Activated CD4-positive, alpha-beta memory T cell treated with anti-CD3 and anti-CD28 coated beads for 36 hours (primary cell): ENCODE measurements around the gene RBM17. TPM values are rescaled to one million over a fixed set of nuclear protein-coding genes. Genes with fewer than 3 reads are reported as not detected.
"Not testable (repeated sequence)": the region's sequence is repeated elsewhere in the genome, so short reads cannot be mapped to it uniquely, and the experiment has no call there.

ENCODE experiments used
- CTCF ChIA-PET: fragments of 350-600 bp; sonication (Branson Sonifier 250); formaldehyde crosslinking; loops from one replicate; lab custom pipeline; 2021; ENCODE audit warnings: antibody characterized with exemption, inconsistent platforms; lab: Charles Lee
- POLR2A ChIA-PET: fragments of 350-600 bp; sonication (Branson Sonifier 250); formaldehyde crosslinking; loops from one replicate; lab custom pipeline; 2021; ENCODE audit warnings: antibody characterized with exemption; lab: Charles Lee
- DNase-seq: peaks from one replicate; pipeline ENCODE4 v3.0.0-alpha.2; 2020
- H3K27ac Mint-ChIP-seq: one replicate; pipeline ENCODE4 v1.8.0; 2021; ENCODE audit warnings: mixed read lengths
- H3K27me3 Mint-ChIP-seq: one replicate; pipeline ENCODE4 v1.8.0; 2021; ENCODE audit warnings: mixed read lengths
- H3K36me3 Mint-ChIP-seq: one replicate; pipeline ENCODE4 v1.8.0; 2021; ENCODE audit warnings: mixed read lengths
- H3K4me1 Mint-ChIP-seq: one replicate; pipeline ENCODE4 v1.8.0; 2021; ENCODE audit warnings: low read depth, mixed read lengths
- H3K4me3 Mint-ChIP-seq: one replicate; pipeline ENCODE4 v1.8.0; 2021; ENCODE audit warnings: mild to moderate bottlenecking, mixed read lengths
- H3K9me3 Mint-ChIP-seq: one replicate; pipeline ENCODE4 v1.8.0; 2021; ENCODE audit warnings: mixed read lengths
- intact Hi-C: fragments of 100-400 bp; cut with micrococcal nuclease; formaldehyde crosslinking; loops from one replicate; pipeline ENCODE4 v1.15.1; 2023
- total RNA-seq, 2 experiments: library from RNA; stranded (reverse); gene quantifications; one replicate each; pipeline ENCODE4 v1.2.3, GENCODE V29; 2021

RBM17 gene
- total RNA-seq, 2 experiments from 2014 or later: 151 to 155 TPM

DNA sequence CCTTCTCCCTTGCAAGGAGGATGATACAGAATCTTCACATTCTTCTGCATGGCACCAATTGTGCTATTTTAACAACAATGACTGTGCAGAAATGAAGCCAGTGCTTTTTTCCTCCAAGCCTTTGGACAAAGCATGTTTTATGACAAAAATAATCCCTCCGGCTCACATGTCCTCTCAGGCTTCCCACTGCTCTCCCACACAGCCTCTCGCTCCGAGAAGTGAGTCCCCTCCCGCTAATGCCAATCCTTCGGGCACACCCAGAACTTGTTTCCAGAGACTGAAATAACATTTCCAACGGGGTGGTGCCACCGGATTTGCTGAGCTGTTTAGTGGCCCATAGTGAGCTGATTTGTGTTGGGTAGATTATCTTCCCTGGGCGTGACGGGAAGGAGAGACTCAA lies 35.8 kb downstream of the RBM17 start:
- H3K36me3 Mint-ChIP-seq: no peaks in the 10 kb centered on the region
- peaks cover 33% of the 10 kb centered on the region for H3K4me1 Mint-ChIP-seq
- H3K9me3 Mint-ChIP-seq: no peaks in the 10 kb centered on the region
- intact Hi-C loops: no loop called here
- no peaks in the 10 kb centered on the region for H3K27me3 Mint-ChIP-seq
- CTCF ChIA-PET: interaction anchor here (0.6 to 2.1 kb wide), 4 partner anchors 12 to 277 kb away, joined by 3 to 6 read pairs (median 4); no protein-coding TSS in a partner anchor
- no peak overlapping the region for H3K4me3 Mint-ChIP-seq
- POLR2A ChIA-PET: interaction anchor here (1.7 kb wide), 1 partner anchor 78 kb away, joined by 7 read pairs; the partner anchor contains the start of gene PFKFB3
- no peak for DNase-seq
- H3K27ac Mint-ChIP-seq: no peak overlapping the region

DNA sequence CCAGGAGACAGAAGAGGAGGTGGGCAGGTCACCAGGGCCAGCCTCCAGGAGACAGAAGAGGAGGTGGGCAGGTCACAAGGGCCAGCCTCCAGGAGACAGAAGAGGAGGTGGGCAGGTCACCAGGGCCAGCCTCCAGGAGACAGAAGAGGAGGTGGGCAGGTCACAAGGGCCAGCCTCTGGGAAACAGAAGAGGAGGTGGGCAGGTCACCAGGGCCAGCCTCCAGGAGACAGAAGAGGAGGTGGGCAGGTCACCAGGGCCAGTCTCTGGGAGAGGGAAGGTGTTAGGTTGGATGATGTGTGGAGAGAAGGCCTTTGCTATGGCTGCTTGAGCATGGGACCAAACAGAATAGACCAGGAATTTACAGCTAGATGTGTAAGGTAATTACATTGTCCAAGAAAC lies 38.6 kb downstream of the RBM17 start:
- CTCF ChIA-PET: interaction anchor here (1.5 kb wide), 1 partner anchor 9 kb away, joined by 4 read pairs; no protein-coding TSS in a partner anchor
- POLR2A ChIA-PET, H3K36me3 Mint-ChIP-seq: not testable (repeated sequence)

GRCh38 chr10:6128087-6128486 lies 39.3 kb downstream of the RBM17 start:
- DNase-seq: peak; percentile 6
- H3K4me1 Mint-ChIP-seq: peaks cover 35% of the 10 kb centered on the region
- ChIA-PET POLR2A (interaction anchor here (1.0 kb wide), 1 partner anchor 273 kb away, joined by 3 read pairs; no protein-coding TSS in a partner anchor), CTCF (interaction anchor here (0.7 to 1.5 kb wide), 6 partner anchors 10 to 278 kb away, joined by 3 to 4 read pairs (median 4); partner anchors contain the start of gene PFKFB3)
- H3K9me3 Mint-ChIP-seq: no peaks in the 10 kb centered on the region
- no peak overlapping the region for H3K4me3 Mint-ChIP-seq
- H3K27me3 Mint-ChIP-seq: no peaks in the 10 kb centered on the region
- no peak overlapping the region for H3K27ac Mint-ChIP-seq
- H3K36me3 Mint-ChIP-seq: no peaks in the 10 kb centered on the region
- intact Hi-C loops: no loop called here

More for the DNA sequence above, 38.6 kb downstream of the RBM17 start:
- H3K9me3 Mint-ChIP-seq, H3K27me3 Mint-ChIP-seq, DNase-seq, H3K27ac Mint-ChIP-seq, H3K4me3 Mint-ChIP-seq, intact Hi-C loops: not testable (repeated sequence)
- H3K4me1 Mint-ChIP-seq: peaks cover 38% of the 10 kb centered on the region

- ChIA-PET POLR2A (interaction anchor here (1.0 to 3.3 kb wide), 4 partner anchors 9 to 273 kb away, joined by 3 to 21 read pairs (median 8); partner anchors contain the start of gene PFKFB3), CTCF (interaction anchor here (0.7 to 1.6 kb wide), 7 partner anchors 11 to 277 kb away, joined by 3 to 6 read pairs (median 4); partner anchors contain the start of gene PFKFB3)
- Mint-ChIP-seq H3K27ac (no peak overlapping the region), H3K4me1 (peaks cover 32% of the 10 kb centered on the region), H3K36me3 (no peaks in the 10 kb centered on the region), H3K9me3 (no peaks in the 10 kb centered on the region), H3K27me3 (no peaks in the 10 kb centered on the region), H3K4me3 (no peak overlapping the region)
- intact Hi-C loops: no loop called here
- DNase-seq: peak; percentile 11
These were observed 39.9 kb downstream of the RBM17 start for GRCh38 chr10:6128591-6129251.

GRCh38 chr10:6130848-6131470 lies 42.1 kb downstream of the RBM17 start:
- POLR2A ChIA-PET: interaction anchor here (1.5 to 3.3 kb wide), 5 partner anchors 9 to 276 kb away, joined by 4 to 21 read pairs (median 9); partner anchors contain the start of gene IL2RA
- intact Hi-C loops: loop anchor here (1.0 to 2.0 kb wide), 3 partner anchors 10 to 16 kb away; no protein-coding TSS in a partner anchor
- CTCF ChIA-PET: interaction anchor here (0.6 to 2.3 kb wide), 6 partner anchors 19 to 276 kb away, joined by 3 to 9 read pairs (median 4); partner anchors contain the start of gene PFKFB3
- Mint-ChIP-seq H3K36me3 (no peaks in the 10 kb centered on the region), H3K27ac (peak overlapping the region; percentile 51), H3K4me3 (no peak overlapping the region), H3K9me3 (no peaks in the 10 kb centered on the region), H3K27me3 (no peaks in the 10 kb centered on the region), H3K4me1 (peaks cover 50% of the 10 kb centered on the region)
- DNase-seq: peak; percentile 8

DNA sequence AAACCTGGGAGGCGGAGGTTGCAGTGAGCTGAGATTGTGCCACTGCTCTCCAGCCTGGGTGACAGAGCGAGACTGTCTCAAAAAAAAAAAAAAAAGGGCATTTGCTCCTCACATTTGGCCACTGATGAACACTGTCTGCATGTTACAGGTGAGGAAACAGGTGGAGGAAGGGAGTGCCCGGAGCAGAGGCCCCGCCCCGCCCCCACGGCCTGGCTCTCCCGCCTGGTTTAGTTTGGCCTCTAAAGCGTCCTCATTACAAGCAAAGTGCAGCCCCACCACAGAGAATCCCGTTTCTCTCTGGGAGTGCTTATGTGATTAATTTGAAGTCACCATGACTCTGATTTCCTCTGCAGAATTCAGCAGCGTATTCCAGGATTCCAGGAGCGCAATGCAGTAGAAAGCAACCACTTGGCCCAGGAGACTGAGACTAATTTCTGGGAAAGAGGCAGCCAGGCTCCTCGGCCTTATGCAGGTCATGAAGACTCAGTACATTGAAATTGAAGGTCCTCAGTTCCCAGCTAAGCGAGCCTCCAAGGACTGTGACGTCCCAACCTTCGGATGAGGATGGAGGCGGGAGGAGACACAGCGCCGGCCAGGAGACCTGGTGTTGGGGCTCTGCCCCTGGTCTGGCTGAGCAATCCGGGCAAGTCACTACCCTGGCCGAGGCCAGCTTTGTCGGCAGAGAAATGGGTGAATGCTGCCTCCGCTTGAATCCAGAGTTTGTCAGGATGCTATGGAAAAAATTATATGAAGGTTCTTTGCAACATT lies 44.7 kb downstream of the RBM17 start:
- Mint-ChIP-seq H3K27me3 (peaks cover 2% of the 10 kb centered on the region), H3K27ac (no peak overlapping the region), H3K4me1 (peaks cover 65% of the 10 kb centered on the region), H3K4me3 (no peak overlapping the region), H3K9me3 (no peaks in the 10 kb centered on the region), H3K36me3 (no peaks in the 10 kb centered on the region)
- intact Hi-C loops: no loop called here
- ChIA-PET POLR2A (no interaction called here), CTCF (interaction anchor here (1.3 to 3.0 kb wide), 3 partner anchors 24 to 268 kb away, joined by 4 to 18 read pairs (median 8); no protein-coding TSS in a partner anchor)
- DNase-seq: no peak

DNA sequence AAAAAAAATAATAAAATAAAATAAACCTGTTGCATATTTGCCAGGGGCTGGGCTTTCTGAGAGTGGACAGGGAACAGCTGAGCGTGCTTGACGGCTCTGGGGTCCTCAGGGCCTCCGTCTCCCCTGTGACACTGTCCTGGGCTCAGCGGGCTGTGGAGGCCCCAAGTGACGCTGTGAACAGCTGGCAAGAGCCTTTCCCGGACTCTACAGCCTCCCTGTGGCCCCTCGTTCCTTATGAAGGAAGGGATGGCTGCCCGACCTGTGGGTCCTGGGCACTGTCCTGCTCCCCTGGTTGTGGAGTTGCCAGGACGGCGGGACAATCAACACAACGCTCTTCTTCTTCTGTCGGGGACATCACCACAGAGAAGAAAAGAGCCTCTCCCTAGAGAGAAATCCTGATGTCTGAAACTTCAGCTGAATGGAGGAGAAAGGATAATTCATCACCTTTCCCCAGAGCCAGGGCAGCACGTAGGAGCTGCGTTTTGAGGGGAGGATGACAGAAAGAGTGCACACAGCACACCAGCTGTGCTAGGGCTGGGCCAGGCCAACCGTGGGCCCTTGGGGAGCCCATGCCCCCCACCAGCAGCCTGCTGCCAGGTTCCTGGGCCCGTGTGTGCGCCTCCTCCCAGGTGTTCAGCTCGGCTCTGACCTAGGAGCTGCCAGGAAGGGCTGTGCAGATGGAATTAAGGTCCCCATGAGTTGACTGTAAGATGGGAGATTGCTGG lies 45.4 kb downstream of the RBM17 start:
- POLR2A ChIA-PET: no interaction called here
- Mint-ChIP-seq H3K4me1 (peaks cover 62% of the 10 kb centered on the region), H3K27me3 (peaks cover 7% of the 10 kb centered on the region), H3K4me3 (no peak overlapping the region), H3K27ac (no peak overlapping the region), H3K36me3 (no peaks in the 10 kb centered on the region), H3K9me3 (no peaks in the 10 kb centered on the region)
- no peak for DNase-seq
- CTCF ChIA-PET: interaction anchor here (0.9 to 3.0 kb wide), 6 partner anchors 15 to 267 kb away, joined by 3 to 18 read pairs (median 6); no protein-coding TSS in a partner anchor
- intact Hi-C loops: no loop called here

- POLR2A ChIA-PET: interaction anchor here (0.9 kb wide), 1 partner anchor 44 kb away, joined by 4 read pairs; no protein-coding TSS in a partner anchor
- intact Hi-C loops: no loop called here
- Mint-ChIP-seq H3K4me3 (peak overlapping the region; percentile 16), H3K36me3 (no peaks in the 10 kb centered on the region), H3K4me1 (peaks cover 61% of the 10 kb centered on the region), H3K9me3 (no peaks in the 10 kb centered on the region), H3K27ac (no peak overlapping the region), H3K27me3 (peaks cover 10% of the 10 kb centered on the region)
- CTCF ChIA-PET: interaction anchor here (0.9 to 3.0 kb wide), 7 partner anchors 15 to 272 kb away, joined by 3 to 18 read pairs (median 8); no protein-coding TSS in a partner anchor
- no peak for DNase-seq
These were observed 46.2 kb downstream of the RBM17 start for GRCh38 chr10:6135039-6135438.

- Mint-ChIP-seq H3K9me3 (no peaks in the 10 kb centered on the region), H3K27ac (peak overlapping the region; percentile 82), H3K4me3 (peak overlapping the region; percentile 52), H3K4me1 (peaks cover 61% of the 10 kb centered on the region), H3K27me3 (peaks cover 10% of the 10 kb centered on the region), H3K36me3 (no peaks in the 10 kb centered on the region)
- ChIA-PET POLR2A (interaction anchor here (0.8 to 1.6 kb wide), 13 partner anchors 9 to 271 kb away, joined by 3 to 7 read pairs (median 4); partner anchors contain the start of genes IL2RA and PFKFB3), CTCF (interaction anchor here (0.9 to 3.0 kb wide), 15 partner anchors 9 to 271 kb away, joined by 3 to 18 read pairs (median 5); partner anchors contain the start of gene PFKFB3)
- intact Hi-C loops: loop anchor here (1.0 to 2.0 kb wide), 2 partner anchors 53 to 65 kb away; no protein-coding TSS in a partner anchor
- no peak for DNase-seq
These were observed 46.8 kb downstream of the RBM17 start for GRCh38 chr10:6135589-6136168.
